HepG2 (cell line): Measurements from ENCODE around the gene PRSS33. TPM values are rescaled to one million over a fixed set of nuclear protein-coding genes. Genes with fewer than 3 reads are reported as not detected.
A peak's percentile ranks its signal among the peaks of the same experiment; 100 is the strongest.

ENCODE experiments used
- ATAC-seq: fragments of 200-7000 bp; cut with Tn5 transposase; 3 replicates; pipeline ENCODE4 v1.9.1; 2020; ENCODE audit warnings: mild to moderate bottlenecking, moderate library complexity
- BruUV-seq: library from RNA; stranded (reverse); fragments of 400-500 nt; replicated peaks from 2 replicates; lab custom pipeline; 2021; lab: Mats Ljungman, UMichigan
- CTCF ChIA-PET: fragments of 300-600 bp; formaldehyde crosslinking; extraction: SDS; loops from one replicate; lab custom pipeline; 2021; ENCODE audit warnings: low total read pairs, inconsistent platforms, low intra/inter-chr PET ratio; lab: Yijun Ruan, JAX
- POLR2A ChIA-PET: fragments of 350-600 bp; sonication (Branson Sonifier 250); formaldehyde crosslinking; loops from one replicate; lab custom pipeline; 2020; ENCODE audit warnings: antibody characterized with exemption, inconsistent platforms; lab: Yijun Ruan, JAX
- DNase-seq: peaks from one replicate; pipeline ENCODE4 v3.0.0-alpha.2; 2015; ENCODE audit warnings: low spot score
- FAIRE-seq: peaks from 3 replicates; lab custom pipeline; 2011; peaks lifted over from hg19 to GRCh38; lab: Jason Lieb, UNC
- H2AFZ ChIP-seq: one replicate; pipeline ENCODE4 v1.6.1; 2011; ENCODE audit warnings: low read length, inconsistent platforms
- H3K27ac ChIP-seq: fragments of 300-600 bp; 3 replicates; pipeline ENCODE4 v1.8.0; 2011; ENCODE audit warnings: mixed run types, mild to moderate bottlenecking, mixed read lengths, low read length, inconsistent platforms; ENCODE audit not compliant: insufficient read depth; ENCODE audit errors: extremely low read length
- H3K27me3 ChIP-seq, 2 experiments: fragments of 200-600 bp in 1 of 2; 2 replicates in 1 of 2; 3 replicates in 1 of 2; pipeline versions ENCODE4 v1.6.0 to v1.8.0; 2011; ENCODE audit warnings: low read length in 2 of 2, mild to moderate bottlenecking in 2 of 2, moderate library complexity in 2 of 2, inconsistent platforms in 1 of 2; ENCODE audit not compliant: insufficient read depth in 2 of 2, control insufficient read depth in 1 of 2
- H3K36me3 ChIP-seq, 2 experiments: fragments of 200-600 bp in 1 of 2; replicated peaks in 1 of 2; 2 replicates in 1 of 2; 3 replicates in 1 of 2; pipeline versions ENCODE4 v1.5.1 to v1.8.0; 2011; ENCODE audit warnings: low read length in 2 of 2, inconsistent platforms in 1 of 2; ENCODE audit not compliant: insufficient read depth in 2 of 2, control insufficient read depth in 1 of 2
- H3K4me1 ChIP-seq: 2 replicates; pipeline ENCODE4 v1.5.1; 2012; ENCODE audit warnings: low read length, inconsistent platforms; ENCODE audit not compliant: insufficient read depth
- H3K4me2 ChIP-seq: 2 replicates; pipeline ENCODE4 v1.6.0; 2011; ENCODE audit warnings: low read depth, low read length, inconsistent platforms
- H3K4me3 ChIP-seq, 3 experiments: fragments of 200-600 bp in 1 of 3; sonication (generic), shearing (Covaris generic) in 1 of 3; replicated peaks in 1 of 3; 2 replicates each; pipeline ENCODE4 v1.5.1; 2011 to 2016; ENCODE audit warnings: low read length in 3 of 3, inconsistent platforms in 2 of 3, low read depth in 2 of 3, mild to moderate bottlenecking in 2 of 3, control low read depth in 1 of 3, mixed read lengths in 1 of 3; ENCODE audit not compliant: insufficient read depth in 1 of 3
- H3K79me2 ChIP-seq: one replicate; pipeline ENCODE4 v1.6.1; 2011; ENCODE audit warnings: low read length, inconsistent platforms; ENCODE audit not compliant: insufficient read depth
- H3K9ac ChIP-seq: 2 replicates; pipeline ENCODE4 v1.6.0; 2011; ENCODE audit warnings: mild to moderate bottlenecking, low read depth, low read length, inconsistent platforms; ENCODE audit not compliant: insufficient read depth
- H3K9me3 ChIP-seq: 2 replicates; pipeline ENCODE4 v1.5.1; 2012; ENCODE audit warnings: mild to moderate bottlenecking, low read length
- H4K20me1 ChIP-seq: 2 replicates; pipeline ENCODE4 v1.6.0; 2011; ENCODE audit warnings: inconsistent platforms, mild to moderate bottlenecking, low read length, moderate library complexity; ENCODE audit not compliant: insufficient read depth
- FOXA1 ChIP-seq, 2 experiments: fragments of 450-650 bp in 1 of 2; sonication (generic) in 1 of 2; formaldehyde crosslinking in 1 of 2; IDR thresholded peaks; 2 replicates each; pipeline versions ENCODE4 v1.4.0 to v1.6.1; 2016 to 2020; ENCODE audit warnings: missing genetic modification reagents in 1 of 2
- FUBP1 ChIP-seq: sonication (generic); formaldehyde crosslinking; IDR thresholded peaks from 2 replicates; pipeline ENCODE4 v1.5.1; 2020; ENCODE audit warnings: missing genetic modification reagents, mild to moderate bottlenecking, borderline replicate concordance
- MXI1 ChIP-seq: IDR thresholded peaks from 3 replicates; pipeline ENCODE4 v1.6.1; 2012; ENCODE audit warnings: low read depth, low read length, inconsistent platforms, borderline replicate concordance
- RAD21 ChIP-seq: fragments of 450-650 bp; formaldehyde crosslinking; IDR thresholded peaks from 2 replicates; pipeline ENCODE4 v1.5.0; 2020; ENCODE audit warnings: mild to moderate bottlenecking
- ZNF629 ChIP-seq: sonication (generic); formaldehyde crosslinking; conservative IDR thresholded peaks from 2 replicates; pipeline ENCODE4 v1.5.0; 2020; ENCODE audit warnings: missing genetic modification reagents
- ZNF839 ChIP-seq: sonication (generic); formaldehyde crosslinking; IDR thresholded peaks from 2 replicates; pipeline ENCODE4 v1.4.0; 2020; ENCODE audit warnings: missing genetic modification reagents, mild to moderate bottlenecking, borderline replicate concordance
- WGBS: methylation state at CpG from one replicate; pipeline ENCODE4 v1.1.6; 2017; ENCODE audit warnings: low lambda C conversion rate; 5-methylcytosine and 5-hydroxymethylcytosine counted together
- in situ Hi-C: cut with HindIII; loops from 2 replicates; pipeline ENCODE4 v1.10.0; 2017; ENCODE audit warnings: low pct_unique_long_range_greater_than_20kb; ENCODE audit not compliant: extremely low pct_ligation_motif_present
- intact Hi-C: fragments of 100-400 bp; cut with micrococcal nuclease; formaldehyde crosslinking; loops from one replicate; pipeline ENCODE4 v1.10.0; 2022; ENCODE audit not compliant: unreplicated experiment
- polyA plus RNA-seq, 8 experiments: library from polyadenylated mRNA; depleted of rRNA in 3 of 8; stranded (reverse) in 7 of 8; unstranded in 1 of 8; fragments of >200 nt; fragmentation: Illumina TruSeq in 4 of 8; extraction: Trizol in 4 of 8; gene quantifications; 2 replicates each; pipeline versions ENCODE4 v1.2.1 to v1.2.3, GENCODE V29; 2011 to 2016; ENCODE audit warnings: low read depth in 4 of 8, missing spikeins in 1 of 8, mixed read lengths in 1 of 8; ENCODE audit not compliant: insufficient read depth in 1 of 8
- total RNA-seq, 5 experiments: library from RNA; depleted of rRNA; stranded (reverse); fragments of >200 nt; fragmentation: Illumina TruSeq; extraction: Trizol; gene quantifications; 2 replicates each; pipeline ENCODE4 v1.2.3, GENCODE V29; 2016; ENCODE audit warnings: low read depth in 1 of 5

Gene PRSS33
- total and polyA plus RNA-seq, 2 of the 13 experiments (the other 11 are each of a cell fraction or from before 2014, with no cell fraction given) = not detected

- no peak for TF ChIP-seq FUBP1 (CRISPR knock-in tag)
- TF ChIP-seq FOXA1 (IDR thresholded peaks at IDR 0.05) = no peak
- no peak for TF ChIP-seq FOXA1 (CRISPR knock-in tag; IDR thresholded peaks at IDR 0.05)
- no peak for TF ChIP-seq MXI1
- TF ChIP-seq ZNF839 (CRISPR knock-in tag) = no peak
These were observed 32.8 kb upstream of the PRSS33 start (continued) for GRCh38 chr16:2819939-2820835.

- Histone ChIP-seq H4K20me1 (no peaks in the 10 kb centered on the region), H3K27ac (no peak overlapping the region), H3K4me1 (peaks cover 32% of the 10 kb centered on the region), H3K27me3 (peaks cover 6 to 65% of the 10 kb centered on the region in 2 experiments), H3K36me3 (no peaks in the 10 kb centered on the region), H3K79me2 (no peaks in the 10 kb centered on the region), H3K4me2 (no peak overlapping the region), H3K9me3 (no peaks in the 10 kb centered on the region), H2AFZ (no peak overlapping the region), H3K4me3 (no peak overlapping the region), H3K9ac (no peak overlapping the region)
- no TSS peak for BruUV-seq
- 44% methylated on average over 11 of the region's 18 CpGs for WGBS
- intact Hi-C loops (no loop called here), in situ Hi-C loops (no loop called here)
- no peak for DNase-seq
- TF ChIP-seq ZNF629 (peak; percentile 50; the same call in 1 of the 2 replicates), RAD21 (CRISPR knock-in tag) (no peak)
- POLR2A ChIA-PET = no interaction called here
- CTCF ChIA-PET = no interaction called here
- no peak for FAIRE-seq
- ATAC-seq = no peak
These were observed 32.0 kb upstream of the PRSS33 start for GRCh38 chr16:2819179-2819938.
